Measurements from ENCODE around the gene SPEN.

- TF ChIP-seq, protein P1, sequence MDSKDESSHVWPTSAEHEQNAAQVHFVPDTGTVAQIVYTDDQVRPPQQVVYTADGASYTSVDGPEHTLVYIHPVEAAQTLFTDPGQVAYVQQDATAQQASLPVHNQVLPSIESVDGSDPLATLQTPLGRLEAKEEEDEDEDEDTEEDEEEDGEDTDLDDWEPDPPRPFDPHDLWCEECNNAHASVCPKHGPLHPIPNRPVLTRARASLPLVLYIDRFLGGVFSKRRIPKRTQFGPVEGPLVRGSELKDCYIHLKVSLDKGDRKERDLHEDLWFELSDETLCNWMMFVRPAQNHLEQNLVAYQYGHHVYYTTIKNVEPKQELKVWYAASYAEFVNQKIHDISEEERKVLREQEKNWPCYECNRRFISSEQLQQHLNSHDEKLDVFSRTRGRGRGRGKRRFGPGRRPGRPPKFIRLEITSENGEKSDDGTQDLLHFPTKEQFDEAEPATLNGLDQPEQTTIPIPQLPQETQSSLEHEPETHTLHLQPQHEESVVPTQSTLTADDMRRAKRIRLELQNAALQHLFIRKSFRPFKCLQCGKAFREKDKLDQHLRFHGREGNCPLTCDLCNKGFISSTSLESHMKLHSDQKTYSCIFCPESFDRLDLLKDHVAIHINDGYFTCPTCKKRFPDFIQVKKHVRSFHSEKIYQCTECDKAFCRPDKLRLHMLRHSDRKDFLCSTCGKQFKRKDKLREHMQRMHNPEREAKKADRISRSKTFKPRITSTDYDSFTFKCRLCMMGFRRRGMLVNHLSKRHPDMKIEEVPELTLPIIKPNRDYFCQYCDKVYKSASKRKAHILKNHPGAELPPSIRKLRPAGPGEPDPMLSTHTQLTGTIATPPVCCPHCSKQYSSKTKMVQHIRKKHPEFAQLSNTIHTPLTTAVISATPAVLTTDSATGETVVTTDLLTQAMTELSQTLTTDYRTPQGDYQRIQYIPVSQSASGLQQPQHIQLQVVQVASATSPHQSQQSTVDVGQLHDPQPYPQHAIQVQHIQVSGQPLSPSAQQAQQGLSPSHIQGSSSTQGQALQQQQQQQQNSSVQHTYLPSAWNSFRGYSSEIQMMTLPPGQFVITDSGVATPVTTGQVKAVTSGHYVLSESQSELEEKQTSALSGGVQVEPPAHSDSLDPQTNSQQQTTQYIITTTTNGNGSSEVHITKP (tag by site-specific recombination; IDR thresholded peaks at IDR 0.05) = no peak
- TF ChIP-seq ZNF704 (tag by site-specific recombination; IDR thresholded peaks at IDR 0.05) = no peak
- TF ChIP-seq, protein P2, sequence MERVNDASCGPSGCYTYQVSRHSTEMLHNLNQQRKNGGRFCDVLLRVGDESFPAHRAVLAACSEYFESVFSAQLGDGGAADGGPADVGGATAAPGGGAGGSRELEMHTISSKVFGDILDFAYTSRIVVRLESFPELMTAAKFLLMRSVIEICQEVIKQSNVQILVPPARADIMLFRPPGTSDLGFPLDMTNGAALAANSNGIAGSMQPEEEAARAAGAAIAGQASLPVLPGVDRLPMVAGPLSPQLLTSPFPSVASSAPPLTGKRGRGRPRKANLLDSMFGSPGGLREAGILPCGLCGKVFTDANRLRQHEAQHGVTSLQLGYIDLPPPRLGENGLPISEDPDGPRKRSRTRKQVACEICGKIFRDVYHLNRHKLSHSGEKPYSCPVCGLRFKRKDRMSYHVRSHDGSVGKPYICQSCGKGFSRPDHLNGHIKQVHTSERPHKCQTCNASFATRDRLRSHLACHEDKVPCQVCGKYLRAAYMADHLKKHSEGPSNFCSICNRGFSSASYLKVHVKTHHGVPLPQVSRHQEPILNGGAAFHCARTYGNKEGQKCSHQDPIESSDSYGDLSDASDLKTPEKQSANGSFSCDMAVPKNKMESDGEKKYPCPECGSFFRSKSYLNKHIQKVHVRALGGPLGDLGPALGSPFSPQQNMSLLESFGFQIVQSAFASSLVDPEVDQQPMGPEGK (tag by site-specific recombination; IDR thresholded peaks at IDR 0.05) = no peak
- TF ChIP-seq ZNF555 (tag by site-specific recombination; conservative IDR thresholded peaks at IDR 0.05) = no peak
- TF ChIP-seq CTCF (tag by site-specific recombination; IDR thresholded peaks at IDR 0.05) = no peak
- no peak for TF ChIP-seq ZNF654 (tag by site-specific recombination; IDR thresholded peaks at IDR 0.05; ENCODE audit: low read depth)
- no peak for TF ChIP-seq MEIS1 (CRISPR knock-in tag; IDR thresholded peaks at IDR 0.05; ENCODE audit: borderline replicate concordance)
- TF ChIP-seq SETDB1 (IDR thresholded peaks at IDR 0.05; ENCODE audit: insufficient read length, low read length) = no peak
- no peak for TF ChIP-seq PRDM6 (tag by site-specific recombination; IDR thresholded peaks at IDR 0.05)
- no peak for TF ChIP-seq KLF1 (tag by site-specific recombination; IDR thresholded peaks at IDR 0.05)
- TF ChIP-seq ZNF274 (IDR thresholded peaks at IDR 0.05; ENCODE audit: low read length) = no peak
- no peak for TF ChIP-seq ZNF274 (tag by site-specific recombination; IDR thresholded peaks at IDR 0.05; ENCODE audit: borderline replicate concordance)
Measured at GRCh38 chr1:15856888-15857287, 9.4 kb downstream of the SPEN start.
